ENCODE results near the gene AUTS2.

- TF ChIP-seq POLR2A (IDR thresholded peaks at IDR 0.05; ENCODE audit: control extremely low read depth in 1 of 2, low read depth in 2 of 2, low read length in 2 of 2) = no peak
- TF ChIP-seq POLR2AphosphoS5 (IDR thresholded peaks at IDR 0.05; ENCODE audit: low read depth, low read length) = no peak
- no peak for TF ChIP-seq CEBPB (IDR thresholded peaks at IDR 0.05; ENCODE audit: low read depth, low read length)
- no peak for TF ChIP-seq HDAC2 (IDR thresholded peaks at IDR 0.05; ENCODE audit: borderline replicate concordance in 1 of 2, low read depth in 2 of 2, low read length in 2 of 2)
- TF ChIP-seq CTCF (IDR thresholded peaks at IDR 0.05; ENCODE audit: control extremely low read depth in 1 of 3, insufficient read depth in 1 of 3, low read depth in 1 of 3, low read length in 3 of 3) = no peak
- no peak for TF ChIP-seq RAD21 (IDR thresholded peaks at IDR 0.05 in 1 of 2, conservative IDR thresholded peaks at IDR 0.05 in 1 of 2; ENCODE audit: low read depth in 2 of 2, low read length in 2 of 2)
- no peak for TF ChIP-seq CHD1 (IDR thresholded peaks at IDR 0.05; ENCODE audit: low read depth, low read length)
- no peak for TF ChIP-seq GABPA (IDR thresholded peaks at IDR 0.05; ENCODE audit: borderline replicate concordance, insufficient read depth, low read length)
- TF ChIP-seq SIN3A (conservative IDR thresholded peaks at IDR 0.05 in 1 of 2, IDR thresholded peaks at IDR 0.05 in 1 of 2; ENCODE audit: low read depth in 1 of 2, low read length in 2 of 2) = no peak
- no peak for TF ChIP-seq JUN (IDR thresholded peaks at IDR 0.05; ENCODE audit: low read depth, low read length)
- TF ChIP-seq EP300 (IDR thresholded peaks at IDR 0.05; ENCODE audit: borderline replicate concordance in 1 of 2, low read depth in 2 of 2, low read length in 2 of 2) = no peak
Measured at GRCh38 chr7:70097645-70098044, 499.4 kb downstream of the AUTS2 start.
